BLaER1 treated with 17β-estradiol and CSF1 and Interleukin-3, amounts not matched to agents 10 nM and 100 nM (cell line): ENCODE results near the gene MAP2K1.

Source experiments
- H3K27ac ChIP-seq, 11 experiments: shearing (Covaris generic); formaldehyde crosslinking; 2 replicates each; pipeline ENCODE4 v1.8.1; 2022
- H3K27me3 ChIP-seq, 11 experiments: shearing (Covaris generic); formaldehyde crosslinking; 2 replicates each; pipeline ENCODE4 v1.8.1; 2022
- H3K36me3 ChIP-seq, 11 experiments: shearing (Covaris generic); formaldehyde crosslinking; 2 replicates each; pipeline ENCODE4 v1.8.1; 2022
- H3K4me1 ChIP-seq, 10 experiments: shearing (Covaris generic); formaldehyde crosslinking; 2 replicates each; pipeline ENCODE4 v1.8.1; 2022
- H3K4me2 ChIP-seq, 11 experiments: shearing (Covaris generic); formaldehyde crosslinking; 2 replicates each; pipeline ENCODE4 v1.8.1; 2022
- H3K4me3 ChIP-seq, 10 experiments: shearing (Covaris generic); formaldehyde crosslinking; 2 replicates each; pipeline ENCODE4 v1.8.1; 2022
- H3K9ac ChIP-seq, 11 experiments: shearing (Covaris generic); formaldehyde crosslinking; 2 replicates each; pipeline ENCODE4 v1.8.1; 2022
- H3K9me3 ChIP-seq, 11 experiments: shearing (Covaris generic); formaldehyde crosslinking; replicated peaks in 1 of 11; 2 replicates each; pipeline ENCODE4 v1.8.1; 2022
- H4K20me1 ChIP-seq, 11 experiments: shearing (Covaris generic); formaldehyde crosslinking; 2 replicates each; pipeline ENCODE4 v1.8.1; 2022
- Cebpa-rat ChIP-seq, 11 experiments: shearing (Covaris generic); IDR thresholded peaks; 2 replicates each; pipeline ENCODE4 v1.8.1; 2022

MAP2K1 gene

GRCh38 chr15:66477011-66477410 lies 90.3 kb downstream of the MAP2K1 start:
- H3K4me1 ChIP-seq, result peaks cover under 1 to 15% (median 10%) of the 10 kb centered on the region in 10 experiments; a peak in 19 of 20 replicates
- no peak overlapping the region for H3K4me3 ChIP-seq

GRCh38 chr15:66480267-66480666 lies 93.6 kb downstream of the MAP2K1 start:
- Histone ChIP-seq H3K36me3 (peaks cover 42 to 90% (median 51%) of the 10 kb centered on the region in 11 experiments), H3K4me2 (no peak overlapping the region), H3K9me3 (peaks cover 0 to 6% (median 0%) of the 10 kb centered on the region in 11 experiments; a peak in 2 of 22 replicates), H3K27me3 (no peaks in the 10 kb centered on the region), H3K4me3 (no peak overlapping the region), H3K9ac (no peak overlapping the region), H3K27ac (no peak overlapping the region), H4K20me1 (peaks cover 0 to 73% (median 38%) of the 10 kb centered on the region in 11 experiments; a peak in 17 of 22 replicates), H3K4me1 (peaks cover 0 to 29% (median 17%) of the 10 kb centered on the region in 10 experiments; a peak in 13 of 20 replicates)
- no peak for TF ChIP-seq Cebpa-rat (IDR thresholded peaks at IDR 0.05)

More at GRCh38 chr15:66477011-66477410, 90.3 kb downstream of the MAP2K1 start:
- Histone ChIP-seq H3K9ac (no peak overlapping the region), H3K27me3 (no peaks in the 10 kb centered on the region), H4K20me1 (peaks cover 0 to 56% (median 33%) of the 10 kb centered on the region in 11 experiments; a peak in 17 of 22 replicates), H3K27ac (0 out of 22 replicates have a peak overlapping the region, but pooled peaks of 1 of the 11 experiments have one; percentile 25), H3K4me2 (no peak overlapping the region), H3K36me3 (peaks cover 16 to 87% (median 31%) of the 10 kb centered on the region in 11 experiments), H3K9me3 (peaks cover 0 to 6% (median 0%) of the 10 kb centered on the region in 11 experiments; a peak in 2 of 22 replicates)
- TF ChIP-seq Cebpa-rat (IDR thresholded peaks at IDR 0.05), result no peak

GRCh38 chr15:66481107-66481856 lies 94.6 kb downstream of the MAP2K1 start:
- no peak for TF ChIP-seq Cebpa-rat (IDR thresholded peaks at IDR 0.05)
- Histone ChIP-seq H3K4me3 (no peak overlapping the region), H3K4me2 (no peak overlapping the region), H4K20me1 (peaks cover 0 to 66% (median 31%) of the 10 kb centered on the region in 11 experiments; a peak in 17 of 22 replicates), H3K9ac (no peak overlapping the region), H3K36me3 (peaks cover 48 to 93% (median 61%) of the 10 kb centered on the region in 11 experiments), H3K4me1 (peaks cover 0 to 28% (median 17%) of the 10 kb centered on the region in 10 experiments; a peak in 13 of 20 replicates), H3K27ac (no peak overlapping the region), H3K9me3 (peaks cover 0 to 6% (median 0%) of the 10 kb centered on the region in 11 experiments; a peak in 2 of 22 replicates), H3K27me3 (no peaks in the 10 kb centered on the region)

GRCh38 chr15:66482539-66482938 lies 95.8 kb downstream of the MAP2K1 start:
- H3K9ac ChIP-seq, result no peak overlapping the region
- peaks cover 0 to 54% (median 19%) of the 10 kb centered on the region in 11 experiments; a peak in 16 of 22 replicates for H4K20me1 ChIP-seq
- H3K4me3 ChIP-seq, result no peak overlapping the region
- H3K4me1 ChIP-seq, result peaks cover 0 to 23% (median 17%) of the 10 kb centered on the region in 10 experiments; a peak in 13 of 20 replicates
- peaks cover 0 to 6% (median 0%) of the 10 kb centered on the region in 11 experiments; a peak in 2 of 22 replicates for H3K9me3 ChIP-seq
- peak overlapping the region in 2 of 11 experiments; percentile 4 to 22; a peak in 2 of 22 replicates for H3K27ac ChIP-seq
- H3K36me3 ChIP-seq, result peaks cover 61 to 94% (median 73%) of the 10 kb centered on the region in 11 experiments
- TF ChIP-seq Cebpa-rat (IDR thresholded peaks at IDR 0.05), result no peak
- H3K4me2 ChIP-seq, result peak overlapping the region in 6 of 11 experiments; percentile 12 to 67 (median 38); a peak in 10 of 22 replicates
- no peaks in the 10 kb centered on the region for H3K27me3 ChIP-seq

GRCh38 chr15:66483131-66483566 lies 96.4 kb downstream of the MAP2K1 start:
- peaks cover 67 to 95% (median 79%) of the 10 kb centered on the region in 11 experiments for H3K36me3 ChIP-seq
- no peaks in the 10 kb centered on the region for H3K27me3 ChIP-seq
- 0 out of 22 replicates have a peak overlapping the region, but pooled peaks of 2 of the 11 experiments have one; percentile 4 to 10 for H3K27ac ChIP-seq

GRCh38 chr15:66484539-66485112 lies 97.9 kb downstream of the MAP2K1 start:
- Histone ChIP-seq H3K4me3 (no peak overlapping the region), H3K4me1 (peaks cover 0 to 23% (median 17%) of the 10 kb centered on the region in 10 experiments; a peak in 13 of 20 replicates), H3K36me3 (peaks cover 79 to 98% (median 88%) of the 10 kb centered on the region in 11 experiments), H3K4me2 (no peak overlapping the region), H3K27ac (no peak overlapping the region), H4K20me1 (peaks cover 0 to 50% (median 14%) of the 10 kb centered on the region in 11 experiments; a peak in 14 of 22 replicates), H3K9me3 (peaks cover 0 to 6% (median 0%) of the 10 kb centered on the region in 11 experiments; a peak in 2 of 22 replicates), H3K9ac (no peak overlapping the region), H3K27me3 (no peaks in the 10 kb centered on the region)
- no peak for TF ChIP-seq Cebpa-rat (IDR thresholded peaks at IDR 0.05)

More at GRCh38 chr15:66483131-66483566, 96.4 kb downstream of the MAP2K1 start:
- peak overlapping the region in 5 of 11 experiments; percentile 12 to 67 (median 45); a peak in 11 of 22 replicates for H3K4me2 ChIP-seq
- no peak for TF ChIP-seq Cebpa-rat (IDR thresholded peaks at IDR 0.05)
- peaks cover 0 to 23% (median 17%) of the 10 kb centered on the region in 10 experiments; a peak in 13 of 20 replicates for H3K4me1 ChIP-seq
- peaks cover 0 to 6% (median 0%) of the 10 kb centered on the region in 11 experiments; a peak in 2 of 22 replicates for H3K9me3 ChIP-seq
- no peak overlapping the region for H3K4me3 ChIP-seq
- H4K20me1 ChIP-seq, result peaks cover 0 to 55% (median 14%) of the 10 kb centered on the region in 11 experiments; a peak in 13 of 22 replicates
- no peak overlapping the region for H3K9ac ChIP-seq

- TF ChIP-seq Cebpa-rat (IDR thresholded peaks at IDR 0.05), result no peak
- H3K4me2 ChIP-seq, result no peak overlapping the region
- no peak overlapping the region for H3K9ac ChIP-seq
- peaks cover 89 to 100% (median 93%) of the 10 kb centered on the region in 11 experiments for H3K36me3 ChIP-seq
- H3K4me3 ChIP-seq, result no peak overlapping the region
- peaks cover 0 to under 1% (median 0%) of the 10 kb centered on the region in 11 experiments; a peak in 2 of 22 replicates for H3K9me3 ChIP-seq
- H3K27me3 ChIP-seq, result no peaks in the 10 kb centered on the region
- no peak overlapping the region for H3K27ac ChIP-seq
- H4K20me1 ChIP-seq, result peaks cover 0 to 55% (median 17%) of the 10 kb centered on the region in 11 experiments; a peak in 15 of 22 replicates
- H3K4me1 ChIP-seq, result peaks cover 0 to 19% (median 15%) of the 10 kb centered on the region in 10 experiments; a peak in 13 of 20 replicates
These were observed 100.2 kb downstream of the MAP2K1 start for GRCh38 chr15:66486887-66487286.

GRCh38 chr15:66488525-66488924 lies 101.8 kb downstream of the MAP2K1 start:
- H3K36me3 ChIP-seq, result peaks cover 91 to 100% (median 96%) of the 10 kb centered on the region in 11 experiments
- H4K20me1 ChIP-seq, result peaks cover 0 to 41% (median 17%) of the 10 kb centered on the region in 11 experiments; a peak in 13 of 22 replicates
- peaks cover 0 to 4% (median under 1%) of the 10 kb centered on the region in 10 experiments; a peak in 7 of 20 replicates for H3K4me1 ChIP-seq
- H3K9ac ChIP-seq, result no peak overlapping the region
- no peak overlapping the region for H3K4me3 ChIP-seq
- no peaks in the 10 kb centered on the region for H3K27me3 ChIP-seq
- no peak overlapping the region for H3K4me2 ChIP-seq
- H3K9me3 ChIP-seq, result no peaks in the 10 kb centered on the region
- TF ChIP-seq Cebpa-rat (IDR thresholded peaks at IDR 0.05), result no peak
- no peak overlapping the region for H3K27ac ChIP-seq
